CD4-positive, alpha-beta T cell treated with Interleukin-17A for 1 hour (primary cell): ENCODE data around the gene RBM23.
A peak's percentile ranks its signal among the peaks of the same experiment; 100 is the strongest.
"Not testable (repeated sequence)": the region's sequence is repeated elsewhere in the genome, so short reads cannot be mapped to it uniquely, and the experiment has no call there.

ENCODE experiments used
- DNase-seq: peaks from one replicate; pipeline ENCODE4 v3.0.0-alpha.2; 2020

Gene RBM23

DNA sequence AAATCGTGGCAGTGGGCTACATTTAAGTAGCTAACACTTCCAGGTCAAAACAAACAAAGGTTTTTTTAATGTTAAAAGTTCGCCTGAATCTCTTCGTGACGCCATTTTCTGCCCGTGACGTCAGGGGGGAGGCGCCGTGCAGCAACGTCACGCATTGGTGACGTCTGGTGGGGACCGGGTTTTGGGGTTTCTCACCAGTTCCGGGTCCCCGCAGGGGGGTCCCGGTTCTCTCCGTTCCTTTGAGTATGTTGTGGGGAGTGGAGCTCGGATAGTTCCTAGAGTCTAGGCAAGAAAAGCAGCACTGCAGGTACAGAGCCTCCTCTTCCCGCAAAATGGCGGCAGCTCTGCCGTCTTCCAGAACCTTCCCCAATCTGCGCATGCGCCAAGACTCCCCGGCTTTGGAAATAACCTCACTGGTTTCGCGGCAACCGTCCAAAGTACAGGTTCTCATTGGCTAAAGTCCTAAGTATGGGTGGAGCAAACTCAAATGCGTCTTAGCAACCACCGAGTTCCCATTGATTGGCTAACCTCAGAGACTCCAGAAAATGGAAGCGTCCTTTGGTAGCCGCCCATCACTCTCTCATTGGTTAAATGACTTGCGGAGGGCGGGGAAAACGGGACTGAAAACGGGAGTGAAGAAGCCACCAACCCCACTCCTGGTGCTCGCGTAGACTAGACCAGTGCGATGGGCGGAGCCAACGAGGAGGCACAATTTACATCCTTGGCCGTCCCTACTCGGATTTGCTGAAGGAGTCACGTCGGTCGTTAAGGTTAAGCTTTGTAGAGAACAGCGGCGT lies at the start of gene RBM23:
TSS of gene RBM23 (minus strand) at position 346 of the 797 bp plus-strand sequence.
- peak; percentile 100 for DNase-seq

DNA sequence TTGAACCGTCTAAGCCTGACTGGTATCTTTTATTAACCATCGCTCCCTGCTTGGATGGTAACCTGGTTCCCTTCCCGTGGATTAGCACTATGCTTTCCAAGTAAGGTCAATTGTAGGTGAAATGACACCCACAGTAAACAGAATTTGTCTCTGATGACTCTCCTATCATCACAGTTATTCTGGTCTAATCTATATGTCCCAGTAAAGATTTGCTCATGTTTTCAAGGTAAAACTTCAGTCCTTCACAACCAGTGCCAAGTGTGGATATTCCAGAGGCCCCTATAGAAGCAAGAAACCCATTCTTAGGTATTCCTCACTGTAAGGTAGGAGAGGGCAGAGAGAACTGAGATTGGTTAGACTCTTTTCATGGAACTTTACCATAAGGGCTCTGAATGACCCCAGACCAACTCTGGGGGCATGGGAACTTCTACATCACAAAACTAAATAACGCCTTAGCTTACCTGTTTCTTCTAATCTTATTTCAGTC lies 47.9 kb upstream of the RBM23 start:
- DNase-seq, result no peak

DNA sequence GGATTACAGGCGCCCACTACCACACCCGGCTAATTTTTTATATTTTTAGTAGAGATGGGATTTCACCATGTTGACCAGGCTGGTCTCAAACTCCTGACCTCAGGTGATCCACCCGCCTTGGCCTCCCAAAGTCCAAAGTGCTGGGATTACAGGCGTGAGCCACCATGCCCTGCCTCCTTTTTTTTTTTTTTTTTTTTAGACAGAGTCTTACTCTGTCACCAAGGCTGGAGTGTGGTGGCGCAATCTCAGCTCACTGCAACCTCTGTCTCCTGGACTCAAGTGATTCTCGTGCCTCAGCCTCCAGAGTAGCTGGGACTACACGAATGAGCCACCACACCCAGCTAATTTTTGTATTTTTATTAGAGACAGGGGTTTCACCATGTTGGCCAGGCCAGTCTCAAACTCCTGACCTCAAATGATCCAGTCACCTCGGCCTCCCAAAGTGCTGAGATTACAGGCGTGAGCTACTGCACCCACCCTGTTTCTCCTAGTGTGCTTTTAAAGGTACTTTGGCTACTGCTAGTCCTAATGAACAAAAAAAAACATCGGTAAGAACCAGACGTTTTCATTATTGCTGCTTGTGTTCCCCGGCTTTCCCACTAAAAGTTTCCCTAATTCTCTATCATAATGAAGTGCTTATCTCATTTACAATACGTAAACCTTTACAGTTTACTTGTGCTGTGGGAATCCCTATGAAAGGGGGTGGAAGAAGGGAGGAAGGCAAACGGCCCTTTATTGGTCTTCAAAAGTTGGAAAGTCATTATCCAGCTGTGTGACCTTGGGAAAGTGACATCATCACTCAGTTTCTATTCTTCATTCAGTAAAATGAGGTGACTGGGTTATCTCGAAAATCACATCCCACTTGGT lies 47.2 kb upstream of the RBM23 start:
- not testable (repeated sequence) for DNase-seq

DNA sequence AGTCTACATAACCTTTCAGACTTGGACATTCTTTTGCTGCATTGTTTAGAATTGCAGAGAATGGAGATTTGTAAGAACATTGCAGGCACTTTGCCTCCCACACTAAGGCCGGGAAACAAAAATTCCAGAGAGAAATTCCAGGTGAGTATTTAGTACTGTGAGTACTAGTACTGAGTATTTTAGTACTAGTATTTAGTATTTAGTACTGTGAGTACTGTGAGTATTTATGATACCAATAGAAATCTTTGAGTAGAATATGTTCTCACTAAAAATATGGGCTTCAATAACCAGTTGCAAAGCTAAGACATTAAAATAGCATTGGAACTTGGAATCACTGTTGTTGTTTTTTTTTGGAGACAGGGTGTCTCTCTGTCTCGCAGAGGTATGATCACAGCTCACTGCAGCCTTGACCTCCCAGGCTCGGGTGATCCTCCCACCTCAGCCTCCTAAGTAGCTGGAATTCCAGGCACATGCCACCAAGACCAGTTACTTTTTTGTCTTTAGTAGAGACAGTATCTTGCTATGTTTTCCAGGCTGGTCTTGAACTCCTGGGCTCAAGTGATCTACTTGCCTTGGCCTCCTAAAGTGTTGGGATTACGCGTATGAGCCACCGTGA lies 43.2 kb upstream of the RBM23 start:
- DNase-seq, result no peak

DNA sequence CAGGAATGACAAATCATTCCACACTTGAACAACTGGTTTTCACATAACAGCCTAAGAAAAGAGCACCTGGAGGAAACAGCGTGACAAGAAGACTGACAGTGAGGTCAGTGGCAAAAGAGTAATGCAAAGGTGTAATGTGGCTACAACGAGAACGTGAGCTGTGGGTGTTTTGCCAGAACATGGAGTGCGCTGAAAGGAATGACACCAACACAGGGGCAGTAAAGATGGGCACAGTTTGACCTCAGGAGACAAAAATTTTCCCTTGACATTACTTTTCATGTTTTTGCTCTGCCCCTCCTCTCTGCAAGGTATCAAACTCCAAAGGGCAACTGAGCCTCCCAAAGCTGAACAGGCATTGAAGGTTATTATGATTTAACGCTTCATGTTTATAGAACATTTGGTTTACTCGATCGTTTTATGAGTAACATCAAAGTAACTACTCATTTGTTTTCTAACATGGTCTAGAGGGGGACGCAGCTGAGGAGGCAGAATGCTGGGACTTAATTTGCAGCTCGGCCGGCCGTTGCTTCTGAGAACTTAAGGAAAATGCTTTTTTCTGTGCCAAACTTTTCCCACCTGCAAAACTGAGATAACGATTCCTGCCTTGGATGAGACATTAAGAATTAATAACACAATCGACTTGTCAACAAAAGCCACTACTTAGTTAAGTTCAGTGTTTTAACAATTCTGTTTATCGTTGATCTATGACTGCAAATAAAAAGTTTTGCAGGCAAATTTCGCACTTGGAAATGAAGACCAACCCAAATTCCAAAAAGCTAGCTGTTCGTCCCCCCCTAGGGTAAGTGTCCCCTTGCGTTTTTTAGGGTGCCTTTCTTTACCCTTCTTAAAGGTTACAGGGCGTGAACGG lies 37.0 kb upstream of the RBM23 start:
- no peak for DNase-seq

DNA sequence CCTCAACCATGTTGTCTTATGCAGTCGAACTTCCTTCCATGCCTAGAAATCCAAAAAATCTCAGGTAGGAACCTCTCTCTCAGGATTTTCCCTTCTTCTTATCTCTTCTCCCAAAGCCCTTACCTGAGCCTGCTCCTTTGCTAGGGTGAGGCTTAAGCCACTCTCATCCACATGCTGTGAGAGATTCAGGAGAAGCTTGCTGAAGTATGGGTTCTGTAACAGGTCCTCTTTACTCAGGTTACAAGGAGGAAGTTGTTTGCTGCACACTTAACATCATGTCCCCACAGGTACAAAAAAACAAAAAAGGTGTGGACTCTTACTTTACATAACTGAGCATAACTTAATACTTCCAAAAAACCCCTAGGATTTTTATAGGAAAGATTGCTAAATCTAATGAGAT lies 33.5 kb upstream of the RBM23 start:
- DNase-seq, result no peak

DNA sequence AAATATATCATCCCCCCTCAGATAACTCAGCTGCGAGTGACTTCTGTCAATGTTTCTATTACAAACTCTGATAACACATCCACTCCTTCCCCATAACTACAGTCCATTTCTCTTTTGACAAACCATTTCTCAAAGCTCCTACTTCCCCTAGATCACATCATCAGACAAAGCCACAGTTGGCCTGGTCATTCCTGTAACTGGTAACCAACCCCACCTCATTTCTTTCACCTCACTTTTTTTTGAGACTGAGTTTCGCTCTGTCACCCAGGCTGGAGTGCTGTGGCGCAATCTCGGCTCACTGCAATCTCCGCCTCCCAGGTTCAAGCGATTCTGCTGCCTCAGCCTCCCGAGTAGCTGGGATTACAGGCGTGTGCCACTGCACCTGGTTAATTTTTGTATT lies 32.8 kb upstream of the RBM23 start:
- not testable (repeated sequence) for DNase-seq

DNA sequence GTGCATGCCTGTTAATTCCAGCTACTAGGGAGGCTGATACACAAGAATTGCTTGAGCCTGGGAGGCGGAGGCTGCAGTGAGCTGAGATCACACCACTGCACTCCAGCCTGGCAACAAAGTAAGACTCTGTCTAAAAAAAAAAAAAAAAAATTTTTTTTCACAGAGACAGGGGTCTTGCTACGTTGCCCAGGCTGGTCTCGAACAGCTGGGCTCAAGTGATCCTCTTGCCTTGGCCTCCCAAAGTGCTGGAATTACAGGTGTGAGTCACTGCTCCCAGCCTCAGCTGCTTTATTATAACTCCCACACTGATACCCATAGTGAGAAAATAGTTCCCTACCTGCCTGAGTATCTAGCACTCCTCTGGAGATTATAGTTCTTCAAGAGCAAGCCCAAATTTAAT lies 26.7 kb upstream of the RBM23 start:
- DNase-seq, result no peak

DNA sequence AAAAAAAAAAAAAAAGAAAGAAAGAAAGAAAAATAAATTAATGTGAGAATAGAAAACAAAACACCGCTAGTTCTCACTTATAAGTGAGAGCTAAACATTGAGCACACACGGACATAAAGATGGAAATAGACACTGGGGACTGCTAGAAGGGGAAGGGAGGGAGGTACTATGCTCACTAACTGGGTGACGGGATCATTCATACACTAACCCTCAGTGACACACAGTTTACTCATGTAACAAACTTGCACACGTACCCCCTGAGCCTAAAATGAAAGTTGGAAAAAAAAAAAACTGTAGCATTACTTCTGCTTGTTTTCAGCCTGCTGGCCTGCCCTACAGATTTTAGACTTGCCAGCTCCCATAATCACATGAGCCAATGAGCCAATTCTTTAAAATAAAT lies 20.7 kb upstream of the RBM23 start:
- no peak for DNase-seq

DNA sequence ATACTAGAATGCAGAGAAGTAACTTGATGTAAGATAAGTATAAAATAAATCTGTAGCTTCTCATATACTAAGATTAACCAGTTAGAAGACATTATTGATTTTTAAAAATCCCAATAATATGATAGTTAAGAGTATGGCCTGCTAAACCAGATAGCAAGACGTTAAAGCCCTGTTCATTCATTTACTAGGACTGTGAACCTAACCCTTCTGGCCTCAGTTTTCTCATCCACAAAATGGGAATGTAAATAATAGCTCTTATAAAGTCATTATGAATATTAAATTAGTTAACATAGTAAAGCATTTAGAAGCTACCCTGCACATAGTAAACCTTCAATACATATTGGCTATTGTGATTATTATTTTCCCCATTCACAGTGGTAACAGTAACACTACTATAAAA lies 16.2 kb upstream of the RBM23 start:
- DNase-seq, result no peak

DNA sequence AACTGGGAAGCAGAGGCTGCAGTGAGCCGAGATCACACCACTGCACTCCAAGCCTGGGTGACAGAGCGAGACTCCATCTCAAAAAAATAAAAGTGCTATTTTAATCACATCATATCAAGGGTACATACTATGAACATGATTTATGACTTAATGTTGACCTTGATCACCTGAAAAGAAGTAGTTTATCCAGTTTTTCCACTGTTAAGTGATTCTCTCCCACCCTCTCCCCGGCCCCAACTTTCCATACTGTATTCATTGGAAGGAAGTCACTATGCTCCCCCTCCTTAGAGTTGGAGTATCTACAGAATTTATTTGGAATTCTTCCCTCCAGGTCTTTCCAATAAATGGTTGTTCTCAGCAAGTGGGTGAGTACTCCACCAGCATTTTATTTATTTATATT lies 13.2 kb upstream of the RBM23 start:
- no peak for DNase-seq

DNA sequence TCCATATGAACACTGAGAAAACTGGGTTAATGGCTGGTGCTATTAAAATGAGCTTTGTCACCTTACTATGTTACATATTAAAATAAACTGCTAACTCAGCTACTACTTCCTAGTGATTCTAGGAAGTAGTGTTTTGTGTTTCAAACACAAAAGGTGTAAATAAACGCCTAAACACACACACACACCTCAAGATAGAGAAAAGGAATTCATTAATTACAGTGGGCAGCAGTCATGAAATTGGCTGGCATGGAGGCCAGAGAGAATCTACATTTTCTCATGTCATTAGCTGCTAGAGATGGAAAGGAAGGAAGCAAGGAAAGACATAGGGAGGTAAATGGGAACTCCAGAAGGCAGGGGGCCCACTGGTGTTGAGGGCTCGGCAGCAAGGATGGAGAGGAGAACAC lies 11.0 kb upstream of the RBM23 start:
- no peak for DNase-seq

DNA sequence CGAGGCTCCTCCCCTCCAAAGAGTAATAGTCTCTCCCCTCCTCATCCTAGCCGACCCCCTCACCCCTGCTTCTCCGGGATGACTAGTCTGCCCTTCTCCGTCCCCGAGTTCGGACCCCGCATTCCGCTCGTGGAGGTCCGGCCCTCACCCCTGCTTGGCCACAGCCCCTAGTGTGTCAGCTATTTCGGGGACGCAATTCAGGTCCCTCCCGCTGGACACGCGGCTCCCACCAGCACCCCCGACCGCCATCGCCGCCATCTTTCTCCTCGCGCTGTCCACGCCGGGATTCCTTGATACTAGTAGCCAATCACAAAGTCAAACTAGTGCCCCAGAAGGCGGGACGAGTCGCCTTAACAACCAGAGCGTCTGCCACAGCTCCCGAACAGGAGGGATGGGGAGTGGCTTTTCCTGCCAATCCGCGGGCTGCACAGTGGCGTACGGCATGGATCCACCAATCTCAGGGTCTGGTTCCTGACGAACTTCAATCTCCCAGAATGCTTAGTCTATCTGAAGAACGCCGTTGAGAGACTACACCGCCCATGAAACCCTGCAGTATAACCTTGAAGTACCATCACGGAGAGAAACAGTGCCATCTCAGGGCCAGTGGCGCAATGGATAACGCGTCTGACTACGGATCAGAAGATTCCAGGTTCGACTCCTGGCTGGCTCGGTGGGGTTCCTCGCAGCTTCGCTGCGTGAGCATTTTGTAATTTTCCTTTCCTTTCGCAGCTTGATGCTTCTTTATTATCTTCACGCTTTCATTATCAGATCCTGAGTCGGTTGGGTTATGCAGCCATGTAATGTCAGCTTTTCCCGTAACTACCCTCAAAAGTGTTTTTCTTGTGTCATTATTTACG lies 10.4 kb upstream of the RBM23 start, which contains the start of gene PRMT5:
TSS of gene PRMT5 (minus strand) at position 273 of the 857 bp plus-strand sequence. CDS start at position 258, 15 bp downstream.
- peak; percentile 100 for DNase-seq

DNA sequence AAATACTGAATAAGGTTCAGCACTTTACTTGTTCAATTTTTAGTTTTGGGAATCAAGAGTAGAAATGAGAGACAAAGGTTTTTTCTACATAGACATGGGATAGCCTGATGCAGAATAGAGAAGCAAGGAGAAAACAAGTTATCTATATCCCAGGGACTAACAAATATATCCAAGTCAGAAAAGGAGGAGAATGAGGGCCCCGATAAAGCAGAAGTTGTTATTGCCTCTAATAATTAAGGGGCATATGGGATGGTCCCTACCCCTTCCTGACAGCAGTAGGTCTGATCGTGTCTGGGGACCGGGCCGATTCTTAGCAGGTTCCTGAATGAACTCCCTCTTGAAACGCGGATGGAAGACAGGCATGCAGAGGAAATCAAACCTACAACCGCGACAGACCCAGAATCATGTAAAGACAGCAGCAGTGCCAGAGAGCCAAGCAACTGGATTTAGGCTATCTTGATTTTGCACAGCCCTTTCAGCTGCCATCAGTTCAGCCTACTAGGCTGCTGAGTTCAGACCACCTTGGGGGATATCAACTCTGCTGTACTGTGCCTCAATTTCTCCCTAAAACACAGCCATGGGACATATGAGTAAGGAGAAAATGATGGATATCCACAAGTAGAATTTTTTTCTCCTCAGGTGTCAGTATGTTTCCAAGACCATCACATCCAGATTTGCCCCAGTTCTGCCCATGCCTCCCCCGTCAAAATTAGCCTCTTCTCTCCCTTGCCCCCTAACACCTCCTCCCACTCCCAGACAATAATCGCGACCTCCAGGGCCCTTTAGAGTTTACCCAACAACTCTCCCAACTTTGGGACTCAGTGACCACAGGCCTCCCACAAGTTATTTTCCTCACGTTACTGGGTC lies 9.5 kb upstream of the RBM23 start:
- DNase-seq, result peak; percentile 7

DNA sequence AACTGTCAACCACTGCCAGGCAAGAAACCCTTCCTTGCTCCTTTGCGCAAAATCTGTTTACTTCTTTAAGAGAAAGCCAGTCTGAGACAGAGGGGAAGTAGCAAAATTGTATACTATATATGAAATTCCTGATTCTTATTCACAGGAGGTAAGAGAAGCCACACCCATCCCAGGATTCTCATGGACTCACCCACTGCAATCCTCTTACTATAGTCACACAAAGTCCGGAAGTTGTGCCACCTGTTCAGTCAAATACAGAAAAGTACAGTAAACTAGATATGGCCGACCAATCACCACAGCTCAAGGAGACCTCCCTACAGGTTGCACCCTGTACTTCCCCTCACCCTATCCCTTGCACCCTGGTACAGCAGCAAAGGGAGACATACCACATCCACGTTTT lies 7.4 kb upstream of the RBM23 start:
- DNase-seq, result no peak

DNA sequence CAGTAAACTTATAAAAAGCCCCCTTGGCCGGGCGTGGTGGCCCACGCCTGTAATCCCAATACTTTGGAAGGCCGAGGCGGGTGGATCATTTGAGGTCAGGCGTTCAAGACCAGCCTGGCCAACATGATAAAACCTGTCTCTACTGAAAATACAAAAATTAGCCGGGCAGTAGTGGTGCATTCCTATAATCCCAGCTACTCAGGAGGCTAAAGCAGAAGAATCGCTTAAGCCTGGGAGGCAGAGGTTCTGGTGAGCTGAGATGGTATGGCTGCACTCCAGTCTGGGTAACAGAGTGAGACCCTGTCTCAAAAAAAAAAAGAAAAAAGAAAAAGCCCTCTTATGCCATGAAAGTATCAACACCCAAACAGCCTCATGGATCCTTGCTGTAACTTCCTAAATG lies 6.6 kb upstream of the RBM23 start:
- DNase-seq, result no peak

DNA sequence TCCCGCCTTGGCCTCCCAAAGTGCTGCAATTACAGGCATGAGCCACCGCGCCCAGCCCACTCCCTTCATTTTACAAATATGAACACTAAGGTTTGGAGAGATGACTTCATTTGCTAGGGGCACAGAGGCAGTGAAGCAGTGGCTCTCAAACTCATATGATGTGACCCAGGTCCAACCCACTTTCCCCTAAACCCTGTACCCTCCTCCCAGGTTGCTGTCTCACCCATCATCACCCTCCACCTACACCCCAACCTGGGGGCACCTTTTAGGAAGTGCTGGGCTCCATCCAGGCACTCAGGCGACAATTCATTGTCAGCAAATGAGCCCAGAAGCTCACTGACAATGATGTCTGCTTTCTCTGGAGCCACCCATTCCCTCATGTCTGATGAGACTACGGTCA lies 4.8 kb upstream of the RBM23 start:
- no peak for DNase-seq

DNA sequence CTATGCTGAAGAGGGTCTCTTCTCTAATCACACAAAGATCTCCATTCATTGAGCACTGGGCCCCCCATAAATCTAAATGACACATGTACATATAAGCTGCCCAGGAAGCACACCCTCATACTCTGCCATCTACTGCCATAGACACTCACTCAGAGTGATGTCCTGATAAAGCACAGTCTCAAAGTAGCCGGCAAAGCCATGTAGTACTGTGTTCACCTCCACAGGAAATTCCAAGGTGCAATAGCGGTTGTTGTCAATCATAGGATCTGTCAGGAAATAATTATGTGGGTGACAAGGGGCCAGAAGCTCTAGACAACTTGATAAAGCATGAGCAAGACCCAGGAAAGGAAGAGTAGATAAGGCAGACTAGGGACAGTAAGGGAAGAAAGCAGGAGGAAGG lies 3.3 kb upstream of the RBM23 start:
- DNase-seq, result no peak

DNA sequence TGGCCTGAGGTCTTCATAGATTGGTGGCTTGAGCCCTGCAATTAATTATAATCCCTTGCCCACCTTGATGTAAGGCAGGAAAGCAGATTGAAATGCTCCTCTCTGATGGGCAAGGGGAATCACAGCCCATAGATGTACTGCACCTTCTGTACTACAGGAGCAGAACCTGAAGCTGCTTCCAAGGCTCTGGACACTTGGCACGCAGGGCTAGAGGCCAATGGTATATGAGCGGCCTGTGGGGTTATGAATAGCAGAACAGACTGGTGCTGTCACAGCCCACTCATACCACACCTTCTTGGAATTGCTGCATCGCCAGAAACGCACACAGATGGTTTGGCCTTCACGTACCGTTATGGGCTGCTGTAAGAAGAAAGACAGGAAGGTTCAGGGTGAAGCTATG lies 1.7 kb upstream of the RBM23 start:
- no peak for DNase-seq

DNA sequence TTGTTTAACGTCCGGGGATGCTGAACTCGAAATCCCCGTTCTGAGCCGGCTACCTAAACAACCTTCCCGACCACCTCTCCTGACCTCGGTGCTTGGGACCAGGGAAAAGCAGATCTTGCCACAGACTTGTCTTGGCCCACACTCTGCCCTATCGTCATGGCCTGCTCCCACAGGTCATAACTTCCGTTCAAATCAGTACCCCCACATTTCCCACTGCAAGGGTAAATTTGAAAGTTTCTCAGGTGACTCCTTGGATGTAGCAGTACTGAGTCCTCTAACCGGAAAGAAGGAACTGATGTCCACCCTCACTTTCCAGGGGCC lies 612 bp upstream of the RBM23 start:
- no peak for DNase-seq
